Activated T-helper 2 cell treated with anti-CD3 and anti-CD28 coated beads, Interferon-gamma antibody, Interleukin-2, Interleukin-4, amounts not matched to agents 10 μg/mL and 5 μg/mL and 100 μg/mL, durations not matched to agents 14 hours and 24 hours and 36 hours (primary cell): ENCODE results near the gene MALT1. TPM values are rescaled to one million over a fixed set of nuclear protein-coding genes. Genes with fewer than 3 reads are reported as not detected.

Source experiments
- DNase-seq: peaks from one replicate; pipeline ENCODE4 v3.0.0; 2021; ENCODE audit warnings: low spot score
- H3K27ac Mint-ChIP-seq: one replicate; pipeline ENCODE4 v1.8.0; 2021; ENCODE audit warnings: mixed read lengths
- H3K27me3 Mint-ChIP-seq: one replicate; pipeline ENCODE4 v1.8.0; 2021; ENCODE audit warnings: low read depth, mixed read lengths
- H3K36me3 Mint-ChIP-seq: one replicate; pipeline ENCODE4 v1.8.0; 2021; ENCODE audit warnings: low read depth, mixed read lengths
- H3K4me1 Mint-ChIP-seq: one replicate; pipeline ENCODE4 v1.8.0; 2021; ENCODE audit warnings: low read depth, mixed read lengths
- H3K4me3 Mint-ChIP-seq: one replicate; pipeline ENCODE4 v1.8.0; 2021; ENCODE audit warnings: low read depth, mild to moderate bottlenecking, moderate library complexity, mixed read lengths
- H3K9me3 Mint-ChIP-seq: one replicate; pipeline ENCODE4 v1.8.0; 2021; ENCODE audit warnings: mixed read lengths
- intact Hi-C: fragments of 100-400 bp; cut with micrococcal nuclease; formaldehyde crosslinking; loops from one replicate; pipeline ENCODE4 v1.15.1; 2023
- total RNA-seq: library from RNA; stranded (reverse); gene quantifications from 2 replicates; pipeline ENCODE4 v1.2.3, GENCODE V29; 2022

Gene MALT1
- total RNA-seq, 1 donor from 2014 or later: 23.5 TPM

DNA sequence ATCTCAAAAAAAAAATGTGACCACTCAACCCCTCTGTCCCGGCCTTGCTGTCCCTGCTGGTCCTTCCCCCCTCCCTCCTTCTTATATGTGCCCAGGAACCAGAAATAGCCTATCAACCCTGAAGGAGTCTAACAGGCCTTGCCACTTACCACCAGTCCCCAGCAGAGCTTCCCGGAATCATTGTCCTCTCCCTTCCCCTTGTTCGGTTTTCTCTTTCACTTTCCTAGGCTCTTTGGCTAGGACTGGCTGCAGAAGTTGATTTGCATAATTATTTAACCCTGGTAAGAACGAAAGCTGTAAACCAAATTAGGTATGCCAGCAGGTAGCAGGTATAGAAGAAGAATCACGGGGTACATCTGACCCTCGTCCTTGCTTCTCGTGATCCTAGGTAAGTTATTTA lies 120.8 kb downstream of the MALT1 start:
- no peaks in the 10 kb centered on the region for H3K9me3 Mint-ChIP-seq
- no peak for DNase-seq
- H3K36me3 Mint-ChIP-seq: no peaks in the 10 kb centered on the region
- H3K4me3 Mint-ChIP-seq: no peak overlapping the region
- intact Hi-C loops: no loop called here
- peaks cover 2% of the 10 kb centered on the region for H3K27me3 Mint-ChIP-seq
- no peaks in the 10 kb centered on the region for H3K4me1 Mint-ChIP-seq
- no peak overlapping the region for H3K27ac Mint-ChIP-seq

GRCh38 chr18:58793361-58793760 lies 122.1 kb downstream of the MALT1 start:
- H3K36me3 Mint-ChIP-seq: no peaks in the 10 kb centered on the region
- no peak for DNase-seq
- peaks cover 2% of the 10 kb centered on the region for H3K27me3 Mint-ChIP-seq
- intact Hi-C loops: no loop called here
- H3K9me3 Mint-ChIP-seq: no peaks in the 10 kb centered on the region
- no peak overlapping the region for H3K27ac Mint-ChIP-seq
- no peaks in the 10 kb centered on the region for H3K4me1 Mint-ChIP-seq
- H3K4me3 Mint-ChIP-seq: no peak overlapping the region

DNA sequence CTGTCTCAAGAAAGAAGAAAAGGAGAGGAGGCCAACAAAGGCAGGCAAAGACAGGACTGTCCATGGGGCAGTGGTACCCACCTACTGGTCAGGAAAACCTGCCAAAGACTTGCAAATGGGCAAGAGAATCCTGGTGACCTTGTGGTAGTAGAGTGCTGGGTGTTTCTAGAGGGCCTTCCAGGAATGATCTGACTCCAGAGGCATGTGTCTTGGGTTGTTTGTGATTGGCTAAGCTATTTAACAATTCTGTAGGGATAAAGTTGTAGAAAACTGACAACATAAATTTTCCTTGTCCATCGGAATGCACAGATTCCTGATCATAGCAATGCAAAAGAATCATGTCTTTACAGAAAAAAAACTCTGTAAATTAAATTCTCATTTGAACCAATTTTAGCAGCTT lies 125.0 kb downstream of the MALT1 start:
- intact Hi-C loops: no loop called here
- H3K4me3 Mint-ChIP-seq: no peak overlapping the region

GRCh38 chr18:58800582-58800981 lies 129.3 kb downstream of the MALT1 start:
- no peak for DNase-seq
- Mint-ChIP-seq H3K27ac (no peak overlapping the region), H3K27me3 (peaks cover 13% of the 10 kb centered on the region), H3K4me1 (no peaks in the 10 kb centered on the region), H3K9me3 (no peaks in the 10 kb centered on the region), H3K4me3 (no peak overlapping the region), H3K36me3 (no peaks in the 10 kb centered on the region)
- intact Hi-C loops: no loop called here

More for the DNA sequence above, 125.0 kb downstream of the MALT1 start:
- peaks cover 2% of the 10 kb centered on the region for H3K27me3 Mint-ChIP-seq
- H3K27ac Mint-ChIP-seq: no peak overlapping the region
- DNase-seq: no peak
- no peaks in the 10 kb centered on the region for H3K9me3 Mint-ChIP-seq
- no peaks in the 10 kb centered on the region for H3K4me1 Mint-ChIP-seq
- no peaks in the 10 kb centered on the region for H3K36me3 Mint-ChIP-seq

- Mint-ChIP-seq H3K4me3 (no peak overlapping the region), H3K27ac (no peak overlapping the region), H3K4me1 (no peaks in the 10 kb centered on the region), H3K36me3 (no peaks in the 10 kb centered on the region), H3K27me3 (peaks cover 13% of the 10 kb centered on the region), H3K9me3 (no peaks in the 10 kb centered on the region)
- DNase-seq: no peak
- intact Hi-C loops: no loop called here
These were observed 131.7 kb downstream of the MALT1 start for GRCh38 chr18:58802959-58803358.

DNA sequence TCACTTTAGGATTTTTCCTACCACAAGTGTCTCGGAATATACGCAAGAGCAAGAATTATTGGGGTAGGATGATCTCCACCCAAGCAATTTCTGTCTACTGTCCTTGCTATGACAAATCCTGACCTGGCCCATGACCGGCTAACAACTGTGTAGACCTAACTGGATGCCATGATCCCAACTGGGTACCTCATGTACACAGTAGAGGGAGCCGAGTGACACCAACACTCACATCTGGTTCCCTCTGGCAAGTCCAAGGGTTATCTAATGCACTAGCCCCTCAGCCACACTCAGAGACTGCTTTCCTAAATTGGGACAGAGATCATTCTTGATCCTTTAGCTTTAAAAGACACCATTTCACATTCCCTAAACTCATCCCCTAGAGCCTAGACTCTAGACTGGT lies 132.7 kb downstream of the MALT1 start:
- no peaks in the 10 kb centered on the region for H3K4me1 Mint-ChIP-seq
- intact Hi-C loops: no loop called here
- no peaks in the 10 kb centered on the region for H3K36me3 Mint-ChIP-seq
- no peak overlapping the region for H3K4me3 Mint-ChIP-seq
- peaks cover 16% of the 10 kb centered on the region for H3K27me3 Mint-ChIP-seq
- no peak for DNase-seq
- H3K9me3 Mint-ChIP-seq: no peaks in the 10 kb centered on the region
- H3K27ac Mint-ChIP-seq: no peak overlapping the region

Other genes starting within 250 kb of the MALT1 start
- gene ALPK2, start 42.4 kb upstream of the MALT1 start, total RNA-seq: 0.34 and 0.50 TPM in 2 replicates
- gene ZNF532, start 193.4 kb downstream of the MALT1 start, total RNA-seq: 3.7 and 4.3 TPM in 2 replicates